ENCODE measurements around the gene COL9A3.

Gene COL9A3

GRCh38 chr20:62873681-62874031 lies 56.8 kb downstream of the COL9A3 start:
- TF ChIP-seq CTCF (IDR thresholded peaks at IDR 0.05) = peak; percentile 59

- no peak for TF ChIP-seq CTCF (IDR thresholded peaks at IDR 0.05)
These were observed 58.1 kb downstream of the COL9A3 start for GRCh38 chr20:62874964-62875344.

GRCh38 chr20:62875419-62876361 lies 58.8 kb downstream of the COL9A3 start:
- peak; percentile 53 for TF ChIP-seq CTCF (IDR thresholded peaks at IDR 0.05)

GRCh38 chr20:62876501-62876901 lies 59.7 kb downstream of the COL9A3 start:
- no peak for TF ChIP-seq CTCF (IDR thresholded peaks at IDR 0.05)

GRCh38 chr20:62876902-62877816 lies 60.3 kb downstream of the COL9A3 start:
- TF ChIP-seq CTCF (IDR thresholded peaks at IDR 0.05) = no peak

- TF ChIP-seq CTCF (IDR thresholded peaks at IDR 0.05) = no peak
These were observed 61.6 kb downstream of the COL9A3 start for GRCh38 chr20:62878244-62879038.
